GM19438 (cell line): ENCODE results near the gene RAET1E.
"Not testable (repeated sequence)": the region's sequence is repeated elsewhere in the genome, so short reads cannot be mapped to it uniquely, and the experiment has no call there.

Experiments used
- ATAC-seq: cut with Tn5 transposase; IDR thresholded peaks from one replicate; pipeline ENCODE4 v1.9.1; 2021; ENCODE audit warnings: low read depth; ENCODE audit not compliant: unreplicated experiment

Gene RAET1E

GRCh38 chr6:149895048-149895590 lies 2.8 kb downstream of the RAET1E start:
- ATAC-seq: no peak

- ATAC-seq: not testable (repeated sequence)
Measured at GRCh38 chr6:149891864-149892263, 6.0 kb downstream of the RAET1E start.

GRCh38 chr6:149891259-149891658 lies 6.7 kb downstream of the RAET1E start:
- no peak for ATAC-seq

GRCh38 chr6:149890629-149891045 lies 7.3 kb downstream of the RAET1E start:
- no peak for ATAC-seq

- ATAC-seq: no peak
Measured at GRCh38 chr6:149889326-149889725, 8.6 kb downstream of the RAET1E start.

GRCh38 chr6:149888659-149889058 lies 9.3 kb downstream of the RAET1E start:
- no peak for ATAC-seq

GRCh38 chr6:149888093-149888492 lies 9.8 kb downstream of the RAET1E start:
- no peak for ATAC-seq

GRCh38 chr6:149887343-149887742 lies 10.6 kb downstream of the RAET1E start:
- no peak for ATAC-seq

- no peak for ATAC-seq
Measured at GRCh38 chr6:149885888-149886287, 12.0 kb downstream of the RAET1E start.

- ATAC-seq: no peak
Measured at GRCh38 chr6:149884617-149885016, 13.3 kb downstream of the RAET1E start.

GRCh38 chr6:149884215-149884614 lies 13.7 kb downstream of the RAET1E start:
- no peak for ATAC-seq

- ATAC-seq: no peak
Measured at GRCh38 chr6:149881860-149882259, 16.1 kb downstream of the RAET1E start.

GRCh38 chr6:149881066-149881766 lies 16.7 kb downstream of the RAET1E start:
- ATAC-seq: no peak

GRCh38 chr6:149877659-149878058 lies 20.3 kb downstream of the RAET1E start:
- no peak for ATAC-seq

- ATAC-seq: no peak
Measured at GRCh38 chr6:149876241-149876933, 21.5 kb downstream of the RAET1E start.

- ATAC-seq: no peak
Measured at GRCh38 chr6:149872233-149872632, 25.7 kb downstream of the RAET1E start.

- no peak for ATAC-seq
Measured at GRCh38 chr6:149871182-149871581, 26.7 kb downstream of the RAET1E start.

GRCh38 chr6:149869275-149869892 lies 28.5 kb downstream of the RAET1E start:
- no peak for ATAC-seq

GRCh38 chr6:149867876-149868640 lies 29.9 kb downstream of the RAET1E start:
- no peak for ATAC-seq
